ENCODE data around the gene LSAMP. TPM values are rescaled to one million over a fixed set of nuclear protein-coding genes. Genes with fewer than 3 reads are reported as not detected.

The LSAMP gene
- polyA plus RNA-seq, 1 of the 3 experiments (the other 2 are of a cell fraction): 6.6 TPM

GRCh38 chr3:115768661-115769060 lies 676.6 kb downstream of the LSAMP start:
- Histone ChIP-seq H3F3A (replicated peaks; ENCODE audit: insufficient read depth) (no peaks in the 10 kb centered on the region), H3K4me3 (ENCODE audit: low read depth in 2 of 2, low read length in 1 of 2) (no peak overlapping the region), H3K27me3 (ENCODE audit: insufficient read depth) (no peaks in the 10 kb centered on the region), H3K79me2 (ENCODE audit: insufficient read depth) (no peaks in the 10 kb centered on the region), H3K4me2 (no peak overlapping the region), H4K20me1 (ENCODE audit: insufficient read depth) (no peaks in the 10 kb centered on the region), H3K9me2 (no peaks in the 10 kb centered on the region), H3K27ac (ENCODE audit: low read depth in 2 of 2, low read length in 1 of 2) (no peak overlapping the region), H3K9me3 (no peaks in the 10 kb centered on the region), H3K36me3 (replicated peaks in 1 of 2; ENCODE audit: control insufficient read depth in 1 of 2, insufficient read depth in 2 of 2, low read length in 1 of 2) (no peaks in the 10 kb centered on the region), H3K4me1 (ENCODE audit: control insufficient read depth in 1 of 2, insufficient read depth in 2 of 2, low read depth in 1 of 2, low read length in 1 of 2) (peaks cover 3 to 15% of the 10 kb centered on the region in 2 experiments; a peak in 2 of 4 replicates), H3K9ac (no peak overlapping the region), H2AFZ (ENCODE audit: low read depth) (no peak overlapping the region)
- TF ChIP-seq MAX (IDR thresholded peaks at IDR 0.05; ENCODE audit: low read depth): no peak
- TF ChIP-seq TEAD4 (IDR thresholded peaks at IDR 0.05; ENCODE audit: borderline replicate concordance, insufficient read depth): no peak
- TF ChIP-seq CHD2 (IDR thresholded peaks at IDR 0.05; ENCODE audit: low read length, partially characterized antibody): no peak
- TF ChIP-seq RFX5 (IDR thresholded peaks at IDR 0.05; ENCODE audit: low read length): no peak
- TF ChIP-seq EP300 (IDR thresholded peaks at IDR 0.05; ENCODE audit: borderline replicate concordance in 1 of 2, low read depth in 1 of 2, low read length in 1 of 2): no peak
- no peak for TF ChIP-seq ELF1 (IDR thresholded peaks at IDR 0.05)
- no peak for TF ChIP-seq FOXJ3 (CRISPR knock-in tag; IDR thresholded peaks at IDR 0.05)
- no peak for TF ChIP-seq REST (IDR thresholded peaks at IDR 0.05; ENCODE audit: low read depth, low read length)
- TF ChIP-seq IRF3 (IDR thresholded peaks at IDR 0.05; ENCODE audit: low read depth, low read length): no peak
- CTCF ChIA-PET: interaction anchor here (1.2 to 3.1 kb wide), 2 partner anchors 16 to 677 kb away, joined by 4 to 11 read pairs; no protein-coding TSS in a partner anchor
- whole genome bisulfite sequencing (ENCODE audit: low lambda C conversion rate): 75% methylated on average over 3 of the region's 3 CpGs
- no peak for DNase-seq
- POLR2A ChIA-PET: no interaction called here

GRCh38 chr3:115766587-115767482 lies 678.5 kb downstream of the LSAMP start:
- H4K20me1 ChIP-seq (ENCODE audit: insufficient read depth): no peaks in the 10 kb centered on the region
- no peaks in the 10 kb centered on the region for H3K79me2 ChIP-seq (ENCODE audit: insufficient read depth)
- ChIA-PET POLR2A (no interaction called here), CTCF (interaction anchor here (3.1 kb wide), 1 partner anchor 18 kb away, joined by 11 read pairs; no protein-coding TSS in a partner anchor)
- no peaks in the 10 kb centered on the region for H3K27me3 ChIP-seq (ENCODE audit: insufficient read depth)
- no peaks in the 10 kb centered on the region for H3K9me2 ChIP-seq
- H3K4me1 ChIP-seq (ENCODE audit: control insufficient read depth in 1 of 2, insufficient read depth in 2 of 2, low read depth in 1 of 2, low read length in 1 of 2): peaks cover 4 to 15% of the 10 kb centered on the region in 2 experiments; a peak in 3 of 4 replicates
- no peak for DNase-seq
- no peaks in the 10 kb centered on the region for H3F3A ChIP-seq (replicated peaks; ENCODE audit: insufficient read depth)
- H3K9ac ChIP-seq: no peak overlapping the region
- no peaks in the 10 kb centered on the region for H3K9me3 ChIP-seq
- H3K4me2 ChIP-seq: peak overlapping the region; percentile 25; the same call in 1 of the 2 replicates
- H3K27ac ChIP-seq (ENCODE audit: low read depth in 2 of 2, low read length in 1 of 2): peak overlapping the region in 1 of 2 experiments; percentile 53; a peak in 2 of 4 replicates
- WGBS (ENCODE audit: low lambda C conversion rate): 70% methylated on average over 6 of the region's 6 CpGs
- no peak overlapping the region for H3K4me3 ChIP-seq (ENCODE audit: low read depth in 2 of 2, low read length in 1 of 2)
- peak overlapping the region; percentile 49 for H2AFZ ChIP-seq (ENCODE audit: low read depth)
- H3K36me3 ChIP-seq (replicated peaks in 1 of 2; ENCODE audit: control insufficient read depth in 1 of 2, insufficient read depth in 2 of 2, low read length in 1 of 2): no peaks in the 10 kb centered on the region
- no peak for TF ChIP-seq FOSL2 (IDR thresholded peaks at IDR 0.05; ENCODE audit: borderline replicate concordance, low read depth)
- TF ChIP-seq NFIC (IDR thresholded peaks at IDR 0.05; ENCODE audit: borderline replicate concordance): no peak
- TF ChIP-seq GATA2 (CRISPR knock-in tag; IDR thresholded peaks at IDR 0.05): no peak
- no peak for TF ChIP-seq RXRA (IDR thresholded peaks at IDR 0.05; ENCODE audit: borderline replicate concordance, low read depth)
- no peak for TF ChIP-seq CTCF (IDR thresholded peaks at IDR 0.05)
- no peak for TF ChIP-seq ZBTB33 (IDR thresholded peaks at IDR 0.05; ENCODE audit: borderline replicate concordance, low read depth)
- no peak for TF ChIP-seq FOXM1 (IDR thresholded peaks at IDR 0.05; ENCODE audit: low read depth)
- no peak for TF ChIP-seq MAX (IDR thresholded peaks at IDR 0.05; ENCODE audit: low read depth)

All from SK-N-SH (cell line).